CD4-positive, alpha-beta T cell (primary cell): Measurements from ENCODE around the gene ABHD16B. TPM values are rescaled to one million over a fixed set of nuclear protein-coding genes. Genes with fewer than 3 reads are reported as not detected.

ENCODE experiments used
- ATAC-seq: fragments of 200-7000 bp; cut with Tn5 transposase; one replicate; pipeline ENCODE4 v1.10.0; 2022; ENCODE audit warnings: mild to moderate bottlenecking; ENCODE audit not compliant: poor library complexity
- CTCF ChIA-PET: fragments of 350-600 bp; sonication (Branson Sonifier 250); formaldehyde crosslinking; loops from one replicate; lab custom pipeline; 2021; ENCODE audit warnings: antibody characterized with exemption, inconsistent platforms; lab: Charles Lee
- POLR2A ChIA-PET: fragments of 350-600 bp; sonication (Branson Sonifier 250); formaldehyde crosslinking; loops from one replicate; lab custom pipeline; 2021; ENCODE audit warnings: antibody characterized with exemption, inconsistent platforms; lab: Charles Lee
- DNase-seq, 14 experiments: peaks; one replicate each; pipeline ENCODE4 v3.0.0-alpha.2; 2013 to 2020; ENCODE audit warnings: mixed read lengths in 2 of 14
- H3K27ac ChIP-seq, 2 donors: one replicate each; pipeline versions ENCODE4 v1.5.1 to v1.7.0; 2013; ENCODE audit warnings: low read length in 2 of 2, low read depth in 1 of 2, mild to moderate bottlenecking in 1 of 2
- H3K27me3 ChIP-seq, 2 experiments: 1 replicate in 1 of 2; 2 replicates in 1 of 2; pipeline versions ENCODE4 v1.6.1 to v1.7.0; 2013; ENCODE audit warnings: low read length in 2 of 2, control low read depth in 1 of 2, mild to moderate bottlenecking in 1 of 2, moderate library complexity in 1 of 2; ENCODE audit not compliant: insufficient read depth in 2 of 2, control insufficient read depth in 1 of 2
- H3K36me3 ChIP-seq: one replicate; pipeline ENCODE4 v1.6.1; 2013; ENCODE audit warnings: low read length, control low read depth; ENCODE audit not compliant: insufficient read depth
- H3K4me1 ChIP-seq: one replicate; pipeline ENCODE4 v1.6.1; 2013; ENCODE audit warnings: low read length, control low read depth; ENCODE audit not compliant: insufficient read depth
- H3K4me3 ChIP-seq: one replicate; pipeline ENCODE4 v1.5.1; 2013; ENCODE audit warnings: mild to moderate bottlenecking, low read length, moderate library complexity
- H3K9me3 ChIP-seq, 2 experiments: 1 replicate in 1 of 2; 2 replicates in 1 of 2; pipeline versions ENCODE4 v1.6.1 to v1.7.0; 2013; ENCODE audit warnings: low read length in 2 of 2, mild to moderate bottlenecking in 2 of 2, control low read depth in 1 of 2, moderate library complexity in 1 of 2; ENCODE audit not compliant: control insufficient read depth in 1 of 2, insufficient read depth in 1 of 2
- H3K27ac Mint-ChIP-seq: one replicate; pipeline ENCODE4 v1.8.0; 2020; ENCODE audit warnings: mixed read lengths
- H3K27me3 Mint-ChIP-seq: one replicate; pipeline ENCODE4 v1.8.0; 2021; ENCODE audit warnings: mixed read lengths
- H3K36me3 Mint-ChIP-seq: one replicate; pipeline ENCODE4 v1.8.0; 2021; ENCODE audit warnings: low read depth, mixed read lengths
- H3K4me1 Mint-ChIP-seq: one replicate; pipeline ENCODE4 v1.8.0; 2021; ENCODE audit warnings: low read depth, mixed read lengths
- H3K4me3 Mint-ChIP-seq: one replicate; pipeline ENCODE4 v1.8.0; 2020; ENCODE audit warnings: mild to moderate bottlenecking, mixed read lengths
- H3K9me3 Mint-ChIP-seq: one replicate; pipeline ENCODE4 v1.8.0; 2020; ENCODE audit warnings: mixed read lengths
- intact Hi-C, 2 experiments: fragments of 100-400 bp; cut with DNase I in 1 of 2; cut with micrococcal nuclease in 1 of 2; formaldehyde crosslinking; loops; one replicate each; pipeline versions ENCODE4 v1.15.1 to v1.9.0; 2023 to 2025; cut with DNase I, micrococcal nuclease
- total RNA-seq, 174 experiments: library from RNA in 2 of 174; stranded (reverse) in 2 of 174; gene quantifications; one replicate each; pipeline ENCODE4 v1.2.3 and lab custom pipeline; 2021 to 2026
- TF ChIP-seq, protein P1 (sequence below): fragments of 200-600 bp; IDR thresholded peaks from one replicate; pipeline ENCODE4 v1.8.0; 2022; ENCODE audit warnings: antibody characterized with exemption, mild to moderate bottlenecking

ABHD16B gene
- total RNA-seq, 2 experiments from 2014 or later, result not detected

DNA sequence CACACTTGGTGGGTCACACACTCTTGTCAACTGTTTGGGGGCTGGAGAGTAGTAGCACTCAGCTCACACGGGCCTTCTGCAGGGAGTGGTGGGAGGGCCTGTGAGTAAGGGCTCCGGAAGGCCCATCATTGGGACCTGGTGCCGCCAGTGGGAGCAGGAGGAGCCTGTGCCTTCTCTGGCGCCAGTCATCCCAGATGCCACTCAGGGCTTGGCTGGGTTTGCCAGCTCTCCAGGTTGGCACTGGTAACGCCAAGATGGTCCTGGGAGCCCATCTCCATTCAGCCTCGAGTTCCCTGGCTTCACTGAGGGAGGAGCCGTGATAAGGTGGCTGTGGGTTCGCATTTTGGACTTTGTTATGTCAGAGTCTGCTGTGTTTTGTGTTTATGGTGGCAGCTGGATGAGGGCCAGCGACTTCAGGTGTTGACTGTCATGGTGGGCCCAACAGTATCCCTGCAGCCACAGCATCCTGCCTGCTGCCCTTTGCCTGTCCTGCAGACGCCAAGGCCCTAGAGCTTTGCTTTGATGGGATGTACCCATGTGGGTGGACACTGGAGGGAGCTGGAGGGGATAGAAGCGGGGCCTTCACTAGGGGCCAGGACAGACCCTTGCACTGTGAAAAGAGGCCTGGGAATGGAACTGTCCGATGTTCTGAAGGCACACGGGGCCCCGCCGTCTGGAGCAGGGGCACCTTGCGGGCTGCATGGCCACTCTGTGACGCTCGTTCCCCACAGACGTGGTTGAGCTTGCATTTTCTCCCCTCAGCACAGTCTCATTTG lies 20.3 kb downstream of the ABHD16B start:
- Mint-ChIP-seq H3K36me3 (peaks cover 41% of the 10 kb centered on the region), H3K27me3 (no peaks in the 10 kb centered on the region), H3K4me1 (no peaks in the 10 kb centered on the region), H3K27ac (no peak overlapping the region), H3K4me3 (no peak overlapping the region), H3K9me3 (no peaks in the 10 kb centered on the region)
- Histone ChIP-seq H3K4me1 (no peaks in the 10 kb centered on the region), H3K27ac (no peak overlapping the region), H3K36me3 (peaks cover 63% of the 10 kb centered on the region), H3K9me3 (no peaks in the 10 kb centered on the region), H3K27me3 (no peaks in the 10 kb centered on the region), H3K4me3 (no peak overlapping the region)
- intact Hi-C loops, result no loop called here
- TF ChIP-seq, protein P1, sequence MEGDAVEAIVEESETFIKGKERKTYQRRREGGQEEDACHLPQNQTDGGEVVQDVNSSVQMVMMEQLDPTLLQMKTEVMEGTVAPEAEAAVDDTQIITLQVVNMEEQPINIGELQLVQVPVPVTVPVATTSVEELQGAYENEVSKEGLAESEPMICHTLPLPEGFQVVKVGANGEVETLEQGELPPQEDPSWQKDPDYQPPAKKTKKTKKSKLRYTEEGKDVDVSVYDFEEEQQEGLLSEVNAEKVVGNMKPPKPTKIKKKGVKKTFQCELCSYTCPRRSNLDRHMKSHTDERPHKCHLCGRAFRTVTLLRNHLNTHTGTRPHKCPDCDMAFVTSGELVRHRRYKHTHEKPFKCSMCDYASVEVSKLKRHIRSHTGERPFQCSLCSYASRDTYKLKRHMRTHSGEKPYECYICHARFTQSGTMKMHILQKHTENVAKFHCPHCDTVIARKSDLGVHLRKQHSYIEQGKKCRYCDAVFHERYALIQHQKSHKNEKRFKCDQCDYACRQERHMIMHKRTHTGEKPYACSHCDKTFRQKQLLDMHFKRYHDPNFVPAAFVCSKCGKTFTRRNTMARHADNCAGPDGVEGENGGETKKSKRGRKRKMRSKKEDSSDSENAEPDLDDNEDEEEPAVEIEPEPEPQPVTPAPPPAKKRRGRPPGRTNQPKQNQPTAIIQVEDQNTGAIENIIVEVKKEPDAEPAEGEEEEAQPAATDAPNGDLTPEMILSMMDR, result no peak
- DNase-seq, result no peak
- ATAC-seq, result no peak
- CTCF ChIA-PET, result no interaction called here
- POLR2A ChIA-PET, result interaction anchor here (0.5 to 1.0 kb wide), 2 partner anchors 13 to 290 kb away, joined by 3 read pairs; no protein-coding TSS in a partner anchor

DNA sequence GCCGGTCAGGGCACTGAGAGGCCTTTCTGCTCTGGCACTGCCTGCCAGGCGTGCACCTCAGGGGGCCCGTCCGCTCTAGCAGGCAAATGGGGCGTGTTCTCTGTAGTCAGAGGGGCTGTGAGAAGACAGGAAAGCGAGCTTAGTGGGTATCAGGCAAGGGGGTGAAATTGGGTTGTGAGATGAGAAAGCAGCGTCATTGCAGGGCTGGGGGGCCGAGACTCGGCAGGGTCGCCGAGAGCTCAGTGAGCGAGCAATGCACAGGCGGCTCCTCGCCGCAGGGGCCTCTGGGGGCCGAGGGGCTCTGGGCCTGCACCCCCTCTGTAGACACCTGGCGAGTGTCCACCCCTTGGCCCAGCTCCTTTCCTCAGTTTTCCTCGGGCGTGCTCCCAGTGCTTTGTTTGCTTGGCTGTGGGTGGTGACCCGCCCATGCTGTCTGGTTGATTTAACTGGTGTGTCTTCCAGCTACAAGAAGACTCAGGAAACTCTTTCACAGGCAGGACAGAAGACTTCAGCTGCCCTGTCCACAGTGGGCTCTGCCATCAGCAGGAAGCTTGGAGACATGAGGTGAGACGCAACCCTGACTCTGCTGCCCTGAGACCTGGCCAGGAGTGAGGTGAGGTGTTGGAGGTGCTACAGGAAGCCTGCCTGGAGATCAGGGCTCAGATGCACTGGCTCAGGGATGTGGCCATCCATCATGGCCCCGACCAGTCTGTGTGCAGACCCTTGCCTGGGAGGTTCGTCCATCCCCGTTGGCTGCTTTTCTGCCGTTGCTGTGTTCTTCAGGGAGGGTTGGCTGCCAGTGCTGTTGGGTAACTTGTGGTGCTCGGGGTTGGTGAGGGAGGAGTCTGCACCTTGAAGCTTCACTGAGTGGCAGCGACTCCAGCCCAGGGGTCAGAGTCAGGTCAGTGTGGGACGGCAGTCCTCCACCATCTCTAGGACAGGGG lies 21.2 kb downstream of the ABHD16B start:
- ATAC-seq (no peak), DNase-seq (no peak)
- intact Hi-C loops, result no loop called here
- no peaks in the 10 kb centered on the region for H3K27me3 ChIP-seq
- no peak overlapping the region for H3K4me3 ChIP-seq
- POLR2A ChIA-PET, result interaction anchor here (0.6 to 1.0 kb wide), 2 partner anchors 98 to 290 kb away, joined by 3 read pairs; partner anchors contain the start of gene PRPF6
- H3K4me1 ChIP-seq, result no peaks in the 10 kb centered on the region
- H3K27ac ChIP-seq, result no peak overlapping the region
- TF ChIP-seq, protein P1, result no peak
- Mint-ChIP-seq H3K27me3 (no peaks in the 10 kb centered on the region), H3K36me3 (peaks cover 50% of the 10 kb centered on the region), H3K9me3 (no peaks in the 10 kb centered on the region), H3K4me3 (no peak overlapping the region), H3K27ac (no peak overlapping the region), H3K4me1 (no peaks in the 10 kb centered on the region)
- peaks cover 65% of the 10 kb centered on the region for H3K36me3 ChIP-seq
- CTCF ChIA-PET, result no interaction called here
- H3K9me3 ChIP-seq, result no peaks in the 10 kb centered on the region

DNA sequence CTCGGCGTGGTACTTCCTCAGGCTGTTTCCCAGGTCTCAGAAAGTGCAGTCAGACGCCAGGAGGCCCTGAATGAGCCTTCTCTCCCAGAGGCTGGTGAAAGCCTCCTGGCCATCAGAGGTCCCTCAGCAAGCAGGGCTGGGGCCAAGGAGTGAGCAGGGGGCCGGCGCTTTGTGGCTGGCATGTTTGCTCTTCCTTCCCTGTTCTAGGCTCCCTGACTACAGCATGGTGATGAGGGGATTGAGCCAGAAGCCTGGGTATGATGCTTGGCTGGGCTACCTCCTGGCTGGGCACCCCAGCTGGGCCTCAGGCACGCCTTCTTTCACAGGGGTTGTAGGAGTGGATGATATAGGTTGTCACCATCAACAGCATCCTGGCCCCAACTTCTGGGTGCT lies 21.9 kb downstream of the ABHD16B start:
- H3K36me3 ChIP-seq, result peaks cover 65% of the 10 kb centered on the region
- no peaks in the 10 kb centered on the region for H3K9me3 Mint-ChIP-seq
- no peaks in the 10 kb centered on the region for H3K27me3 ChIP-seq
- DNase-seq (no peak), ATAC-seq (no peak)
- H3K27ac Mint-ChIP-seq, result no peak overlapping the region
- no peak overlapping the region for H3K27ac ChIP-seq
- no peak overlapping the region for H3K4me3 Mint-ChIP-seq
- H3K4me3 ChIP-seq, result no peak overlapping the region
- no peaks in the 10 kb centered on the region for H3K9me3 ChIP-seq
- H3K27me3 Mint-ChIP-seq, result no peaks in the 10 kb centered on the region
- TF ChIP-seq, protein P1, result no peak
- intact Hi-C loops, result no loop called here
- no peaks in the 10 kb centered on the region for H3K4me1 Mint-ChIP-seq
- peaks cover 46% of the 10 kb centered on the region for H3K36me3 Mint-ChIP-seq
- ChIA-PET POLR2A (no interaction called here), CTCF (no interaction called here)
- no peaks in the 10 kb centered on the region for H3K4me1 ChIP-seq
